Activated T-cell treated with anti-CD3 and anti-CD28 coated beads, Interleukin-2, amount 50 U/mL, for 4 hours (primary cell): ENCODE results near the gene FER. TPM values are rescaled to one million over a fixed set of nuclear protein-coding genes. Genes with fewer than 3 reads are reported as not detected.
"Not testable (repeated sequence)": the region's sequence is repeated elsewhere in the genome, so short reads cannot be mapped to it uniquely, and the experiment has no call there.

Source experiments
- ATAC-seq, 2 donors: fragments of 200-7000 bp; cut with Tn5 transposase; one replicate each; pipeline ENCODE4 v1.10.0; 2021
- DNase-seq: peaks from one replicate; pipeline ENCODE4 v3.0.0-alpha.2; 2020
- H3K27me3 Mint-ChIP-seq: one replicate; pipeline ENCODE4 v1.8.0; 2021; ENCODE audit warnings: low read depth, mixed read lengths
- H3K36me3 Mint-ChIP-seq: one replicate; pipeline ENCODE4 v1.8.0; 2022; ENCODE audit warnings: mixed read lengths; ENCODE audit not compliant: insufficient read depth
- H3K4me1 Mint-ChIP-seq: one replicate; pipeline ENCODE4 v1.8.0; 2021; ENCODE audit warnings: low read depth, mixed read lengths
- H3K4me3 Mint-ChIP-seq: one replicate; pipeline ENCODE4 v1.8.0; 2021; ENCODE audit warnings: mild to moderate bottlenecking, moderate library complexity, mixed read lengths
- H3K9me3 Mint-ChIP-seq: one replicate; pipeline ENCODE4 v1.8.0; 2021; ENCODE audit warnings: mixed read lengths
- total RNA-seq, 3 donors: library from RNA; stranded (reverse); gene quantifications; one replicate each; pipeline ENCODE4 v1.2.1, GENCODE V29; 2021

FER gene
- total RNA-seq, 3 donors from 2014 or later = 5.1 to 7.4 (median 7.3) TPM

DNA sequence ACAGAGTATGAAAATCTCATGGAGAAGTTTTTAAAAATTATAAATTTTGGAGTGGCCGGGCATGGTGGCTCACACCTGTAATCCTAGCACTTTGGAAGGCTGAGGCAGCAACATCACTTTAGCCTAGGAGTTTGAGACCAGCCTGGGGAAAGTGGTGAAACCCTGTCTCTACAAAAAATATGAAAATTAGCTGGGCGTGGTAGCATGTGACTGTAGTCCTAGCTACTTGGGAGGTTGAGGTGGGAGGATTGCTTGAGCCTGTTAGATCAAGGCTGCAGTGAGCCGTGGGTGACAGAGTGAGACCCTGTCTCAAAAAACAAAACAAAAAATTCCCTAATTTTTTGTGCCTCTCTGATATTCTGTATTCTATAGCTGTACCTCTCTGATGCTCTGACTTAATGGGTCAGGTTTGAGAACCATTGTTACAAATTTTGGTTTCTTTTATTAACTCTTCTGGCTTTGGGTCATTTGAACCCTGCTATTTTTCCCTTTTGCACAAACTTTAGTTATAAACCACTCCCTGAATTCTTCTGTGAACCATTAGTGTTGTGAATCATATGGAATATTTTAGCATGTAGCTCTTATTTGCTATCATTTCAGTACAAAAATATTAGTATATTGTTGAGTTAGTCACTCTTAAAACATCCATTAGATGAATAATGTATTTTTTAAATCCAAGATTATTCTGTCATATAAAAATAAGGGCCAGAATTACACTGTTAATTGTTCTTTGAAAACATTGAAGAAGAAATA, 51.0 kb downstream of the FER start:
- H3K36me3 Mint-ChIP-seq = peaks cover 25% of the 10 kb centered on the region
- no peak overlapping the region for H3K4me3 Mint-ChIP-seq
- no peaks in the 10 kb centered on the region for H3K4me1 Mint-ChIP-seq

DNA sequence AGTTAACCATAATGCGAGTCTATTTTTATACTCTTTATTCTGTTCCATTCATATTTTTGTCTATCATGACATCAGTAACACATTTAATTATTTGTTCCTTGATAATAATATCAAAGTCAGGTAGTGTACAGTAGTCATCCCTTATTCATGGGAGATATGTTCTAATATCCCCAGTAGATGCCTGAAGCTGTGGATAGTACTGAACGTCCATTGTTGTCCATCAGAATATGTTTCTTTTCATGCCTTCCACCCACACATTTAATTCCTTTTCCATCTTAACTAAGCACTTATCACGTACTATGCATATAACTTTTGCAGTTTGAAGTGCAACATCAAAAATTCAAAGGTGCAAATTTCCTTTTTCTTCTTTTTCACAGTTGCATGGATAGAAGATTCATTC, 53.6 kb downstream of the FER start:
- H3K9me3 Mint-ChIP-seq = peaks cover 21% of the 10 kb centered on the region
- DNase-seq = no peak
- no peaks in the 10 kb centered on the region for H3K27me3 Mint-ChIP-seq
- no peak overlapping the region for H3K4me3 Mint-ChIP-seq
- H3K36me3 Mint-ChIP-seq = peaks cover 30% of the 10 kb centered on the region
- no peaks in the 10 kb centered on the region for H3K4me1 Mint-ChIP-seq
- ATAC-seq = no peak

More for the DNA sequence above, 51.0 kb downstream of the FER start:
- ATAC-seq (no peak), DNase-seq (no peak)
- H3K27me3 Mint-ChIP-seq = no peaks in the 10 kb centered on the region
- peaks cover 16% of the 10 kb centered on the region for H3K9me3 Mint-ChIP-seq

DNA sequence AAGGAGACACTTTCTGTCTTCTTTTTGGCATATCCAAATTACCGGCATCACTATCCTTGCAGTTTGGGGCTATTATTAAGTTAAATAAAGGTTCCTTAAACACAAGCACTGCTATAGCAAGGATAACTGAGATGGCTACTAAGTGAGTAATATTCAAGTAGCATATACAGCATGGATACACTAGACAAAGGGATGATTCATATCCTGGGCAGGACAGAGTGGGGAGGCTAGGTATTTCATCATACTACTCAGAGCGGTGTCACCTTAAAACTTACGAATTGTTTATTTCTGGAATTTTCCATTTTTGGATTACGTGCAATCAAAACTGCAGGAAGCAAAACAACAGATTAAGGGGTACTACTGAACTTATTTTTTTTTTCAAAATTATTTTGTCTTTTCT, 54.1 kb downstream of the FER start:
- Mint-ChIP-seq H3K4me1 (no peaks in the 10 kb centered on the region), H3K27me3 (no peaks in the 10 kb centered on the region), H3K9me3 (peaks cover 25% of the 10 kb centered on the region), H3K36me3 (peaks cover 33% of the 10 kb centered on the region), H3K4me3 (no peak overlapping the region)
- no peak for DNase-seq
- ATAC-seq = peak; percentile 66 to 67

DNA sequence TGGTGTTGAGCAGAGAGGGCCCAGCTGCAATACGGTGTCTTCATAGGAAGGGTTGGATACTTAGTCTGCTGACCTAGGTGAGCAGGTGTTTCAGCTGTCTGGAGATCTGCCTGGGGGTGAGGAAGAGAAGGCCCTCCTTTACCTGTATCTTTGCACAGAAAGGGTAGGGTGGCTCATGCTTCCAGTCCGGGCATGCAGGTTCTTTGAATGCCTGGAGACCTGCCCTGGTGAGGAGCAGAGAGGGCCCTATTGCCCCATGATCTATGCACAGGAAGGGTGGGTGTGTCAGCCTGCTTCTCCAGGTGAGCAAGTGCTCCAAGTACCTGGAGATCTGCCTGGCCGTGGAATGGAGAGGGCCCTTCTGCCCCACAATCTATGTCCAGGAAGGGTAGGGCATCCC, 63.0 kb downstream of the FER start:
- Mint-ChIP-seq H3K27me3 (no peaks in the 10 kb centered on the region), H3K9me3 (peaks cover 16% of the 10 kb centered on the region), H3K4me3 (no peak overlapping the region)

DNA sequence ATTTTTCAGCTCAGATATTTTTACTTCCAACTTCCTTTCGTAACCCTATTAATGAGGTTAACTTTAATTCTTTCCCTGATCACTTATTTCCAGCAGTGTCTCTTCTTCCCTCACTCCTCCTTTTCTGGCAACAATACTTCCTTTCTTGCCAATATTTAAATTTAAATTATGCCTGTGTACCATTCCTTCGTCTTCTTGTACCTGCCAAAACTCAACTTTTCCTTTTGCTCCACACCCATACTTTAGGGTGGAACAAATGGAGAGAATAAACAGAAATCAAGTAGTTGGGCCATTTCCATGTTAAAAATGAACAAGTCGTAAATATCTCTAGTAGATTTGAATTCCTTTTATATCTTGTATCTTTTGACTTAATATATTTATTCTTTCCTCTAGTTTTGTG, 66.0 kb downstream of the FER start:
- DNase-seq = no peak
- Mint-ChIP-seq H3K9me3 (no peaks in the 10 kb centered on the region), H3K27me3 (no peaks in the 10 kb centered on the region), H3K36me3 (peaks cover 1% of the 10 kb centered on the region), H3K4me3 (no peak overlapping the region), H3K4me1 (peaks cover 2% of the 10 kb centered on the region)
- ATAC-seq = no peak

More for the DNA sequence above, 63.0 kb downstream of the FER start:
- ATAC-seq (no peak), DNase-seq (no peak)
- Mint-ChIP-seq H3K36me3 (peaks cover 14% of the 10 kb centered on the region), H3K4me1 (no peaks in the 10 kb centered on the region)

DNA sequence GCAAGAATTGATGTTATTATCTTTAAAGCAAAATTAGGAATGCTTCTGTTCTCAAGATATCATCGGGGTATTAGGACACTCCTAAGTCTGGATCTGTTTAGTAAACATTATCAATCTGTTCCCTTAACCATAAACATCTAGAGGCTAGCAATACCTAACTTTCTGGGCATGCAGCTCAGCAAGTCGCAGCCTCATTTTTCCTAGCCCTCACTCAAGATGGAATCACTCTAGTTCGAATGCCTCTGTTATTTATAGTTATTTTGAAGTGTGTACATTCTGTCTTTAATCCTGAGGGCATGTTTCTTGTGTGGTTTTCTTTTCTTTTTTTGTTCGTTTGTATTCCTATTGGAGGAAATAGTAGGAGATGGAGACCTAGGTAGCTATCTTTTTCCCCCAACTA, 66.9 kb downstream of the FER start:
- Mint-ChIP-seq H3K27me3 (no peaks in the 10 kb centered on the region), H3K36me3 (peaks cover 1% of the 10 kb centered on the region), H3K4me3 (no peak overlapping the region), H3K9me3 (no peaks in the 10 kb centered on the region), H3K4me1 (peaks cover 2% of the 10 kb centered on the region)
- ATAC-seq = no peak
- DNase-seq = no peak

DNA sequence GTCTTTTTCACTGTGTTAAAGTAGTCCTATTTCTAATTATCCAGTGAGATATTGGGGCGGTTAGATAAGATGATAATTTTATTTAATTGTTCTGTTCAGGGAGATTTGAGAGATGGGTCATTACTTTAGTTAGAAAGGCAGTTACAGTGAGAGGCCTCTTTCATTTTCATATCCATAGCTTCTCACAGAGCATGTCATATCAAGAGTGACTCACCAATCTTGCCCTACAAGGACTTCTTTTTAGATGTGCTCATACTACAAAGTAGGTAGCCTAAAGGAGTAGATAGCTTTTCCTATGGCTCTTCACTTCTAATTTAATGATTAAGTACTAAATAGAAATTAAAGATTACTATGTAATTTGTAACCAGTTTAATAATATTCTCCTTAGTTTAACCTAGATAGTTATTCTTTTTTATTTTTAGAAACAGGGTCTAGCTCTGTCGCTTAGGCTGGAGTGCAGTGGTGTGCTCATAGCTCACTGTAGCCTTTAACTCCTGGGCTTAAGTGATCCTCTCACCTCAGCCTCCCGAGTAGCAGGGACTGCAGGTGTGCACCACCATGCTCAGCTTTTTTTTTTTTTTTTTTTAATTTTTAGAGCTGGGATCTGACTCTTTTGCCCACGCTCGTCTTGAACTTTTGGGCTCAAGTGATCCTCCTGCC, 71.0 kb downstream of the FER start:
- Mint-ChIP-seq H3K27me3 (no peaks in the 10 kb centered on the region), H3K36me3 (peaks cover 1% of the 10 kb centered on the region), H3K4me1 (peaks cover 2% of the 10 kb centered on the region), H3K4me3 (no peak overlapping the region), H3K9me3 (peaks cover 8% of the 10 kb centered on the region)
- DNase-seq (no peak), ATAC-seq (peak; percentile 90 to 96)

DNA sequence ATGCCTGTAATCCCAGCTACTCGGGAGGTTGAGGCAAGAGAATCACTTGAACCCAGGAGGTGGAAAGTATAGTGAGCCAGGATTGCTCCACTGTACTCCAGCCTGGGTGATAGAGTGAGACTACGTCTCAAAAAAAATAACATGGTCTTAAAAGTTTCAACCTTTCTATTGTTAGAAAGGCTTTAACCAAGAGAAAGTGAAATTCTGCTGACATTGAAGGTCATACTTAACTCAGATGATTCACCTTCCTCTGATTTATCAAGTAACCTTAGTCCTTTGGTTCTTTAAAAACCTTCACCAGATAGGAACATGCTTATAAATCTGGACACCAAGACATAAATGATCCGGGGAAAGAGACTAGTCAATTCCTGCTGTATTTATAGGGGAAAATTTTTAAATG, 73.3 kb downstream of the FER start:
- peaks cover 1% of the 10 kb centered on the region for H3K36me3 Mint-ChIP-seq
- DNase-seq (no peak), ATAC-seq (no peak)
- no peaks in the 10 kb centered on the region for H3K27me3 Mint-ChIP-seq
- H3K4me1 Mint-ChIP-seq = peaks cover 2% of the 10 kb centered on the region
- no peak overlapping the region for H3K4me3 Mint-ChIP-seq
- H3K9me3 Mint-ChIP-seq = peaks cover 8% of the 10 kb centered on the region

DNA sequence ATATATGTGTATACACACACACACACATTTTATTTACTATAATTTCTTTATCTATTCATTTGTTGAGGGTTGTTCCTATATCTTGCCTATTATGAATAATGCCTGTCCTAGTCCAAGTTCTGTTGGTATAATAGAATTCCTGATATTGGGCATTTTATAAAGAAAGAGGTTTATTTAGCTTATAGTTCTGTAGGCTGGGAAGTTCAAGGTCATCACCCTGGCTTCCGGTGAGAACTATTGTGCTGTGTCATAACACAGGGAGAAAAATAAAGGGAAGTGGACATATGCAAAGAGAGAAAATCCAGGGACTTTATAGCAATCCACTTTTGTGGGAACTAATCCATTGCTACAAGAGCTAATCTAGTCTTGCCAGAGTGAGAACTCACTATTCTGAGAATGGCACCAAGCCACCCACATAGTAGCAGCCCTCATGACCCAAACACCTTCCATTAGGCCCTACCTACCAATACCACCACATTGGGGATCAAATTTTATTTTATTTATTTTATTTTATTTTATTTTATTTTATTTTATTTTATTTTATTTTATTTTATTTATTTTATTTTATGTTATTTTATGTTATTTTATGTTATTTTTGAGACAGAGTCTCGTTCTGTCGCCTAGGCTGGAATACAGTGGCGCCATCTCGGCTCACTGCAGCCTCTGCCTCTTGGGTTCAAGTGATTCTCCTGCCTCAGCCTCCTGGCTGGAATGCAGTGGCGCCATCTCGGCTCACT, 74.7 kb downstream of the FER start:
- Mint-ChIP-seq H3K36me3 (peaks cover 1% of the 10 kb centered on the region), H3K27me3 (no peaks in the 10 kb centered on the region)

DNA sequence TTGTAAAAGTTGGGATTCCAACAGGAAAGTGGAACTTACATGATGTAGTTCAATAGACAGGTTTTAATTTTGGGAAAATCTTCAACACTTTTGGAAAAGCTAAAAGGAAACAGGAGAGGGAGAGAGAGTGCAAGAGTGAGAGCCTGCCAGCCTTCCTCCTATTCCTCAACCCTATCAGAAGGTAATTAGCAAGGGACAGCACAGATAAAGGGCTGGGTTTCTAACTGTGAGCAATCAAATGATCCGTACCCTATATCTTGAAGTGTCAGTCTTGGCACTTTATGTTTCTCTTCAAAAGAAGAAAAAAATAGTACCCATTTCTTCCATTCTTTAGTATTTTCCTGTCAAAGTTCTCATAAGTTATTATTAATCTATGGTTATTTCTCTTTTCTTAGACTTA, 79.4 kb downstream of the FER start:
- Mint-ChIP-seq H3K4me3 (no peak overlapping the region), H3K9me3 (peaks cover 3% of the 10 kb centered on the region), H3K4me1 (no peaks in the 10 kb centered on the region), H3K36me3 (peaks cover 2% of the 10 kb centered on the region), H3K27me3 (no peaks in the 10 kb centered on the region)
- ATAC-seq (no peak), DNase-seq (no peak)

More for the DNA sequence above, 74.7 kb downstream of the FER start:
- Mint-ChIP-seq H3K9me3 (peaks cover 8% of the 10 kb centered on the region), H3K4me3 (no peak overlapping the region), H3K4me1 (peaks cover 2% of the 10 kb centered on the region)
- DNase-seq (no peak), ATAC-seq (no peak)

DNA sequence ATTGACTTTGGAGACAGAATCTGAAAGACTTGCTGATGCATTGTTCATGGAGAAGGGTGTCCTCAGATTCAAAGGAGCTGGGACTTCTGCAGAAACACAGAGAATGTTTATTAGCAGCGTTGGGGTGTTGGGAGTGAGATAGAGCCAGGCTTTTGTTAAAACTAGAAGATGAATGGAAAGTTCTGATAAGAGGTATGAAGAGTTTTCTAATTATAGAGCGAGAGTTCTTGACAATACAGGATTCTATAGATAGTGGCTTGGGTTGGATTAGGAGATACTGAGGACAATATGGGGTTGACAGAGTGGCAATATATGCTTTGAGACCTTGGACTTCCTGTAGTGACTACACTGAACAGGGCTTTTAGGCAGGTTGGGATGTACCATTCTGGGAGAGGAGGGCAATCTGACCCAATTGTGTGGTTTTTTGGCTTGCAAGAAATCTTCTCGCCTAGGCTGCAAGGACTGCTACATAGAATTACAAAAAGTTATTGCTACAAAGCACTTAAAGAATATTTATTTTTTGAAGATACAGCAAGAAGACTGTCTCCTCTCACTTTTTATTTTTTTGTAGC, 83.1 kb downstream of the FER start:
- DNase-seq (no peak), ATAC-seq (no peak)
- Mint-ChIP-seq H3K4me3 (no peak overlapping the region), H3K9me3 (no peaks in the 10 kb centered on the region), H3K4me1 (no peaks in the 10 kb centered on the region), H3K36me3 (peaks cover 4% of the 10 kb centered on the region), H3K27me3 (no peaks in the 10 kb centered on the region)

DNA sequence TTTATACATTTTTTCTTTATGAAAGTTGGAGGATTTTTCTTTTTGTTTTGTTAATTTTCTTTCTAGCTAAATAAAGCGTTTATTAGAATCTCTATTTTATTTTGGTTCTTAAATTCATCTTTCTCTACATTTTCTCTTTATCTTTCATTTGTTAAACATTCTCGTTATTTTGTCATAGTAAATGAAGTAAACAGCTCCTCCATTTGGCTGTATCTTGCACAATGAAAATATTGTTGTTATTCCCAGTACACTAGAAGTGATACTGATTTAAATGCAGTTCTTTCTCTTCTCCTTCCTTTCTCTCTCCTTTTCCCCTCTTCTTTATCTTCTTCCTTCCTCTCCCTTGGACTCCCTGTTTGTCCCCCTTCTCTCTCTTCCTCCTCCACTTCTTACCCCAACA, 88.8 kb downstream of the FER start:
- Mint-ChIP-seq H3K4me1 (no peaks in the 10 kb centered on the region), H3K4me3 (no peak overlapping the region), H3K36me3 (peaks cover 9% of the 10 kb centered on the region), H3K27me3 (no peaks in the 10 kb centered on the region), H3K9me3 (peaks cover 5% of the 10 kb centered on the region)
- DNase-seq (no peak), ATAC-seq (no peak)

DNA sequence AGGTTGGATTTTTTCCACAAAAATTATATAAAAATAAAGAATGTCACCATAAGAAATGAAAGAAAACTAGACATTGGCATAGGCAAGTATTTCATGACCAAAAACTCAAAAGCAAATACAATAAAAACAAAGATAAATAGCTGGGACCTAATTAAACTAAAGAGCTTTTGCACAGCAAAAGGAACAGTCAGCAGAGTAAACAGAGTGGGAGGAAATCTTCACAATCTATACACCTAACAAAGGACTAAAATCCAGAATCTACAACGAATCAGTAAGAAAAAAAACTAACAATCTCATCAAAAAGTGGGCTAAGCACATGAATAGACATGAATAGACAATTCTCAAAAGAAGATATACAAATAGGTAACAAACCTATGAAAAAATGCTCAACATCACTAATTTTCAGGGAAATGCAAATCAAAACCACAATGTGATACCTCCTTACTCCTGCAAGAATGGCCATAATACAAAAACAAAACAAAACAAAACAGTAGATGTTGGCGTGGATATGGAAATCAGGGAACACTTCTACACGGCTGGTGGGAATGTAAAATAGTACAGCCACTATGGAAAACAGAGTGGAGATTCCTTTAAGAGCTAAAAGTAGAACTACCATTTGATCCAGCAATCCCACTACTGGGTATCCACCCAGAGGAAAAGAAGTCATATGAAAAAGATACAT, 94.7 kb downstream of the FER start:
- not testable (repeated sequence) for H3K9me3 Mint-ChIP-seq, ATAC-seq, H3K4me1 Mint-ChIP-seq, DNase-seq, H3K27me3 Mint-ChIP-seq, H3K4me3 Mint-ChIP-seq
- H3K36me3 Mint-ChIP-seq = peaks cover 19% of the 10 kb centered on the region

DNA sequence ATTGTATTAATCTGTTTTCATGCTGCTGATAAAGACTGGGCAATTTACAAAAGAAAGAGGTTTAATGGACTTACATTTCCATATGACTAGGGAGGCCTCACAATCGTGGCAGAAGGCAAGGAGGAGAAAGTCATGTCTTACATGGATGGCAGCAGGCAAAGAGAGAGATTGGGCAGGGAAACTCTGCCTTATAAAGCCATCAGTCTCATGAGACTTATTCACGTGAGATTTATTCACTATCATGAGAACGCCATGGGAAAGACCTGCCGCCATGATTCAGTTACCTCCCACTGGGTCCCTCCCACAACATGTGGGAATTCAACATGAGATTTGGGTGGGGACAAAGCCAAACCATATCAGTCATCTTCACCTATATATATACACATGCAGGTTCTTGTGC, 103.4 kb downstream of the FER start:
- not testable (repeated sequence) for H3K27me3 Mint-ChIP-seq, ATAC-seq, H3K4me3 Mint-ChIP-seq, H3K9me3 Mint-ChIP-seq, H3K4me1 Mint-ChIP-seq, DNase-seq, H3K36me3 Mint-ChIP-seq
